CD4-positive, alpha-beta T cell treated with Interferon gamma for 1 hour (primary cell): ENCODE measurements around the gene ESF1.

Source experiments
- DNase-seq: peaks from one replicate; pipeline ENCODE4 v3.0.0-alpha.2; 2020

ESF1 gene

GRCh38 chr20:13784893-13785715 lies at the start of gene ESF1, which contains the start of gene NDUFAF5:
Gene ESF1 (minus strand): TSS chr20:13784919. CDS start chr20:13783140, 1,779 bp downstream.
Gene NDUFAF5 (plus strand): TSS chr20:13785028. CDS start chr20:13785069, 41 bp downstream.
- peak; percentile 94 for DNase-seq

- no peak for DNase-seq
Measured at GRCh38 chr20:13831476-13831875, 46.8 kb upstream of the ESF1 start.

- DNase-seq = no peak
Measured at GRCh38 chr20:13825465-13825864, 40.7 kb upstream of the ESF1 start.

GRCh38 chr20:13824459-13824858 lies 39.7 kb upstream of the ESF1 start:
- DNase-seq = no peak

GRCh38 chr20:13822459-13822858 lies 37.7 kb upstream of the ESF1 start:
- no peak for DNase-seq

GRCh38 chr20:13821876-13822275 lies 37.2 kb upstream of the ESF1 start:
- no peak for DNase-seq

- DNase-seq = no peak
Measured at GRCh38 chr20:13819885-13820645, 35.3 kb upstream of the ESF1 start.

- DNase-seq = no peak
Measured at GRCh38 chr20:13817342-13817741, 32.6 kb upstream of the ESF1 start.

- no peak for DNase-seq
Measured at GRCh38 chr20:13816757-13817156, 32.0 kb upstream of the ESF1 start.

- no peak for DNase-seq
Measured at GRCh38 chr20:13814672-13815071, 30.0 kb upstream of the ESF1 start.

- DNase-seq = no peak
Measured at GRCh38 chr20:13813910-13814309, 29.2 kb upstream of the ESF1 start.

GRCh38 chr20:13810446-13810845 lies 25.7 kb upstream of the ESF1 start:
- DNase-seq = no peak

GRCh38 chr20:13809855-13810254 lies 25.1 kb upstream of the ESF1 start:
- no peak for DNase-seq

- DNase-seq = no peak
Measured at GRCh38 chr20:13809373-13809772, 24.7 kb upstream of the ESF1 start.

GRCh38 chr20:13800728-13801134 lies 16.0 kb upstream of the ESF1 start:
- no peak for DNase-seq

GRCh38 chr20:13799974-13800373 lies 15.3 kb upstream of the ESF1 start:
- DNase-seq = no peak

- no peak for DNase-seq
Measured at GRCh38 chr20:13799040-13799439, 14.3 kb upstream of the ESF1 start.

- DNase-seq = no peak
Measured at GRCh38 chr20:13794667-13795066, 9.9 kb upstream of the ESF1 start.

- no peak for DNase-seq
Measured at GRCh38 chr20:13793001-13793400, 8.3 kb upstream of the ESF1 start.

- DNase-seq = no peak
Measured at GRCh38 chr20:13791540-13792459, 7.1 kb upstream of the ESF1 start.

GRCh38 chr20:13790708-13791107 lies 6.0 kb upstream of the ESF1 start:
- no peak for DNase-seq

GRCh38 chr20:13788167-13788834 lies 3.6 kb upstream of the ESF1 start:
- peak; percentile 14 for DNase-seq
